AG09309 (cell line): Measurements from ENCODE around the gene CCDC107.

Source experiments
- DNase-seq: peaks from one replicate; pipeline ENCODE4 v3.0.0-alpha.2; 2010; ENCODE audit warnings: low read depth
- H3K4me3 ChIP-seq: 2 replicates; pipeline ENCODE4 v1.5.1; 2011; ENCODE audit warnings: mild to moderate bottlenecking, low read depth, low read length, moderate library complexity; ENCODE audit not compliant: control insufficient read depth
- CTCF ChIP-seq: IDR thresholded peaks from 2 replicates; pipeline ENCODE4 v1.5.1; 2011; ENCODE audit warnings: mild to moderate bottlenecking, low read depth, low read length, inconsistent platforms; ENCODE audit not compliant: insufficient read depth, control insufficient read depth; ENCODE audit errors: missing control alignments

CCDC107 gene

GRCh38 chr9:35657546-35658136 lies 451 bp upstream of the CCDC107 start, which contains the start of gene RMRP:
TSS of gene RMRP (minus strand) at chr9:35658019.
- peak; percentile 99 for DNase-seq
- H3K4me3 ChIP-seq = peak within 1 kb of the TSS; percentile 67
- TF ChIP-seq CTCF = peak; percentile 15

- H3K4me3 ChIP-seq = peak overlapping the region; percentile 67
- no peak for DNase-seq
- TF ChIP-seq CTCF = no peak
Measured at GRCh38 chr9:35658968-35659220, 802 bp downstream of the CCDC107 start.

- H3K4me3 ChIP-seq = peak overlapping the region; percentile 67
- TF ChIP-seq CTCF = no peak
- no peak for DNase-seq
Measured at GRCh38 chr9:35659340-35659739, 1.2 kb downstream of the CCDC107 start.

GRCh38 chr9:35660966-35661415 lies 2.9 kb downstream of the CCDC107 start:
- peak; percentile 56 for TF ChIP-seq CTCF
- H3K4me3 ChIP-seq = no peak overlapping the region
- DNase-seq = no peak

DNA sequence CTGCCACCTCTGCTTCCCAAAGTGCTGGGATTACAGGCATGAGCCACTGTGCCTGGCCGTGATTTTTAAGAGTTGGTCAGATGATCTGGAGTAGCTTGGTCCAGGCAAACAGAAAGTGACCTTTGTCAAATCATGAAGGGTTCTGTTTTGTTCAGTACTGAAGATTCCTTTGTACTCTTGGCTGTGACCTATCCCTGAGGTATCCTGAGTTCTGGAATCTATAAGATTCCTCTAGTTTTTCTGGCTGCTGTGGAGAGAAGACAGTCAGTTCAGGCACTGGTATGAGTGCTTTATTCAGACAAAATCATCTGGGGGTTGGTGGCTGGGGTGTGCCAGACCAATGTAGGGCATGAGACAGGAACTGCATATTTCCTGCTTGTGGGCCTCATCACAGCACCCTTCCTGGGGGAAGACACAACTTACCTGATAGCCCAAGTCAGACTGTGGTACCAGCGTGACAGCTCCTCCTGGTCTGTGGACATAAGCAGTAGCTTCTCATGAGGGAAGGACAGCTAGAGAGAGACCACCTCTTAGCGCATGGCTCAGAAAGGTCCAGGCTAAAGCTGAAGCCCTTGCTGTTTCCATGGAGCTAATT lies 3.8 kb downstream of the CCDC107 start:
- DNase-seq = no peak
- no peak for TF ChIP-seq CTCF
- no peak overlapping the region for H3K4me3 ChIP-seq

DNA sequence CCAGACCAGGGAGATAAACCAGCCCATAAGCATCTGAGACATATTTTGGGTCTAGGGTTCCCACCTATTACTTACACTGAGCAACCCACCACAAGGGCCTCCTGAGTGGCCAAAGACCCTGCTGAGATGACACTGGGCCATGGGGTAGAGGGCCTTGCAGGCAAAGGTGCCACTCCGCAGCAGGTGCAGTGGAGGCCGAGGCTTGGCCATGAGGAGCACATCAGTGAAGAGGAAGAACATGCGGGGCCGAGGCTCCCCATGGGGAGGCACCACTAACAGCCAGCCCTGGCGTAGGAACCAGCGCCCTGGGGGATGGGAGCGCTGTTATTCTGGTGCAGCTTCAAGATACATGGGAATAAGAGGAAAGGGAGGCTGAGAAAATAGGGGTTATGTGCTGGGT lies 4.3 kb downstream of the CCDC107 start:
- H3K4me3 ChIP-seq = no peak overlapping the region

More for the DNA sequence above, 4.3 kb downstream of the CCDC107 start:
- TF ChIP-seq CTCF = no peak
- DNase-seq = no peak
